WERI-Rb-1 (cell line): ENCODE data around the gene NAA10.

Source experiments
- DNase-seq: peaks from one replicate; pipeline ENCODE4 v3.0.0-alpha.2; 2020
- H3K27ac ChIP-seq: fragments of 250-450 bp; sonication (Bioruptor Pico); 2 replicates; pipeline ENCODE4 v1.5.1; 2020; ENCODE audit warnings: mild to moderate bottlenecking, moderate library complexity
- H3K27me3 ChIP-seq: fragments of 250-450 bp; sonication (Bioruptor Pico); 2 replicates; pipeline ENCODE4 v1.5.1; 2021; ENCODE audit warnings: mild to moderate bottlenecking, low read depth, moderate library complexity; ENCODE audit not compliant: insufficient read depth, severe bottlenecking
- H3K36me3 ChIP-seq: fragments of 250-450 bp; sonication (Bioruptor Pico); 2 replicates; pipeline ENCODE4 v1.5.1; 2020; ENCODE audit warnings: mild to moderate bottlenecking, moderate library complexity
- H3K4me3 ChIP-seq: 2 replicates; pipeline ENCODE4 v1.5.1; 2011; ENCODE audit warnings: low read depth, mild to moderate bottlenecking, control low read depth, low read length
- H3K9me3 ChIP-seq: fragments of 250-450 bp; sonication (Bioruptor Pico); 2 replicates; pipeline ENCODE4 v1.5.1; 2021; ENCODE audit warnings: mild to moderate bottlenecking, moderate library complexity; ENCODE audit not compliant: severe bottlenecking
- TF ChIP-seq, protein P1 (sequence below): IDR thresholded peaks from 2 replicates; pipeline ENCODE4 v1.5.1; 2011; ENCODE audit warnings: low read depth, mild to moderate bottlenecking, control low read depth, inconsistent platforms, low read length

NAA10 gene

GRCh38 chrX:153957224-153957623 is 22.4 kb upstream of the NAA10 start:
- H3K27ac ChIP-seq = no peak overlapping the region
- H3K27me3 ChIP-seq = peaks cover 54% of the 10 kb centered on the region
- no peak for DNase-seq
- no peaks in the 10 kb centered on the region for H3K9me3 ChIP-seq
- TF ChIP-seq, protein P1, sequence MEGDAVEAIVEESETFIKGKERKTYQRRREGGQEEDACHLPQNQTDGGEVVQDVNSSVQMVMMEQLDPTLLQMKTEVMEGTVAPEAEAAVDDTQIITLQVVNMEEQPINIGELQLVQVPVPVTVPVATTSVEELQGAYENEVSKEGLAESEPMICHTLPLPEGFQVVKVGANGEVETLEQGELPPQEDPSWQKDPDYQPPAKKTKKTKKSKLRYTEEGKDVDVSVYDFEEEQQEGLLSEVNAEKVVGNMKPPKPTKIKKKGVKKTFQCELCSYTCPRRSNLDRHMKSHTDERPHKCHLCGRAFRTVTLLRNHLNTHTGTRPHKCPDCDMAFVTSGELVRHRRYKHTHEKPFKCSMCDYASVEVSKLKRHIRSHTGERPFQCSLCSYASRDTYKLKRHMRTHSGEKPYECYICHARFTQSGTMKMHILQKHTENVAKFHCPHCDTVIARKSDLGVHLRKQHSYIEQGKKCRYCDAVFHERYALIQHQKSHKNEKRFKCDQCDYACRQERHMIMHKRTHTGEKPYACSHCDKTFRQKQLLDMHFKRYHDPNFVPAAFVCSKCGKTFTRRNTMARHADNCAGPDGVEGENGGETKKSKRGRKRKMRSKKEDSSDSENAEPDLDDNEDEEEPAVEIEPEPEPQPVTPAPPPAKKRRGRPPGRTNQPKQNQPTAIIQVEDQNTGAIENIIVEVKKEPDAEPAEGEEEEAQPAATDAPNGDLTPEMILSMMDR = no peak
- peaks cover 100% of the 10 kb centered on the region for H3K36me3 ChIP-seq
- H3K4me3 ChIP-seq = no peak overlapping the region

DNA sequence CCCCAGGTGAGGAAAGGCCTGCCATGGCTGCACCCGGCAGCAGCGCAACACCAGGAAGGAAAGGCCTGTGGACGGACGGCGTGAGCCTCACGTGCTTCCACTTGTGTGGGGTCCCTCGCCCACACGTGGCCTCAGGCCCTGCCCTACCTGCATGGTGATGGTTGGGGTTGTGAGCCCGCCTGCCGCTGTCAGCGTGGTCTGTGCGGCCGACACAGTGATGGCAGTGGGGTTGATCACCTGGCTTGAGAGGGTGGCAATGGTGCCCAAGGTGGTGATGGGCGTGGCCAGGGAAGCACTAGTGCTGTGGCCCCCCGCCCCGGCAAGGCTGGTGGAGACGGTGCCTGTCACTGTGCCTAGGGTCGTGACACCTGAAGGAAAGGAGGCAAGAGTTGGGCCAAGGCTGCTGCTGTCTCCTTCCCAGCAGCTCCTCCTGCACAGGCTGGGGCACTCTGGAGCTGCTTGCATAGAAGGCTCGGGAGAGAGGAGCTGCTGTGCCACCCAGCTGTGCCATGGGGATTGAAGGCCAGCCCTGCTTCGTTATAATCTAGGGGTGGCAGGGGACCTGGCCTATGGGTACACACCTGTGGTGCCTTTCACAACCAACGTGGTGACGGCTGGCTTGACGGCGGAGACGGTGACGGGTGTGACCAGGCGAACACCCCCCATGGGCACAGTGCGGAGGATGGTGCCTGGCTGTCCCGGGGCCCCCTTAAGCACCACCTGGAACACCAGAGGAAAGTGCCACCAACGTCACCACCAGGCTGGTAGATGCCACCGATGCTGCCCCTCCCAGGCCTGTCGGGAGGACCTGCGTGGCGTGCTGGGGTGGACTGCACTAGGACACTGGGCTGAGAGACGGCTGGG is 21.4 kb upstream of the NAA10 start:
- DNase-seq = no peak
- H3K36me3 ChIP-seq = peaks cover 100% of the 10 kb centered on the region

DNA sequence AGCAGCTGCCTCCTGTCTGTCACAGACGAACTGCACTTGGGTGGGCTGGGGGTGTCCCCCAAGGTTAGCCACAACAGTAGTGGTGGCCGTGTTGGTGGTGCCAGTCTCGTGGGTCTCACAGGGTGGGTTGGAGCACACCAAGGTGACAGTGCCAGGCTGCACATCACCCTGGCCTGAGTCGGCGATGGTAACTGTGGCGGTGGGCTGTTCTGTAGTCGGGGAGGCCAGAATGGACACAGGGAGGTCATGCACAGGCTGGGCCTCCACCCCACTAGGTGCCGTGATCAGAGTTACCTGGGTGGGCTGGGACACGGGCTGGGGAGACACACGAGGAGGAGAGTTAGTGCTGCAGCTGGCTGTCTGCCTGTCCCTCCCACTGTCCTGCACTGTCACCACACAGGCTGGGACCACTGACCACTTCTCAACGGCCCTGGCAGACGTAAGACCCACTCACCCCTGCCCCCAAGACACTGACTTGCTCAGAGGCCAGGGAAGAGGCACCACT is 20.4 kb upstream of the NAA10 start:
- H3K27me3 ChIP-seq = peaks cover 59% of the 10 kb centered on the region
- H3K27ac ChIP-seq = no peak overlapping the region
- TF ChIP-seq, protein P1 = no peak
- H3K36me3 ChIP-seq = peaks cover 100% of the 10 kb centered on the region
- H3K9me3 ChIP-seq = no peaks in the 10 kb centered on the region
- H3K4me3 ChIP-seq = no peak overlapping the region
- no peak for DNase-seq

More for the DNA sequence above, 21.4 kb upstream of the NAA10 start:
- no peak overlapping the region for H3K27ac ChIP-seq
- TF ChIP-seq, protein P1 = no peak
- peaks cover 54% of the 10 kb centered on the region for H3K27me3 ChIP-seq
- H3K9me3 ChIP-seq = no peaks in the 10 kb centered on the region
- no peak overlapping the region for H3K4me3 ChIP-seq

DNA sequence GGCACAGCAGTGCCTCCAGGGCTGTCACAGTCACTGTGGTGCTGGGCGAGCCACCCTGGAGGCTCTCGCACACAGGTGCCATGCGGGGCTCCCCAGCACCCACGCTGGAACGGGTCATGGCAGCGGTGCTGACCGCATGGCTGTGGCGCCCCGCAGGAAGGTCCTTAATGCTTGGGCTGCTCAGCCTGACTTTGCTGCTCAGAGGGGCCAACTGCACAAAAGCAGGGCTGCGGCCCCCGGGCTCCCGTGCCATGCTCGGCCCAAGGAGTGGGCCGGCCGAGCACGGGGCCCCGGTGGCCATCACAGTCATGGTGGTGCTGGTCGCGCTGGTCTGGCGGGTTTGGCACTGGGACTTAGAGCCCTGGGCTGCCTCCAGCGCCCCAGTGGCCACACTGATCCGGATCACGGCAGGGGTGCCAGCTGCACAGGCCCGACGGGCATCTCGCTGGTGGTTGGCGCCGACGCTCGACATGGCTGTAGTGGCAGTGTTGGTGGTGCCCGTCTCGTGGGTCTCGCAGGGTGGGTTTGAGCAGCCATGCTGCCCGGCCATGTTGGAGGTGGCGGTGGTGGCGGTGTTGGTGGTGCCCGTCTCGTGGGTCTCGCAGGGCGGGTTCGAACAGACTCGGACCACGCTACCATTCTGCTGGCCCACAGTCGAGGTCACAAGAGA is 19.9 kb upstream of the NAA10 start:
- peaks cover 59% of the 10 kb centered on the region for H3K27me3 ChIP-seq
- no peaks in the 10 kb centered on the region for H3K9me3 ChIP-seq
- DNase-seq = no peak
- no peak overlapping the region for H3K27ac ChIP-seq
- H3K36me3 ChIP-seq = peaks cover 100% of the 10 kb centered on the region
- no peak overlapping the region for H3K4me3 ChIP-seq
- TF ChIP-seq, protein P1 = no peak

DNA sequence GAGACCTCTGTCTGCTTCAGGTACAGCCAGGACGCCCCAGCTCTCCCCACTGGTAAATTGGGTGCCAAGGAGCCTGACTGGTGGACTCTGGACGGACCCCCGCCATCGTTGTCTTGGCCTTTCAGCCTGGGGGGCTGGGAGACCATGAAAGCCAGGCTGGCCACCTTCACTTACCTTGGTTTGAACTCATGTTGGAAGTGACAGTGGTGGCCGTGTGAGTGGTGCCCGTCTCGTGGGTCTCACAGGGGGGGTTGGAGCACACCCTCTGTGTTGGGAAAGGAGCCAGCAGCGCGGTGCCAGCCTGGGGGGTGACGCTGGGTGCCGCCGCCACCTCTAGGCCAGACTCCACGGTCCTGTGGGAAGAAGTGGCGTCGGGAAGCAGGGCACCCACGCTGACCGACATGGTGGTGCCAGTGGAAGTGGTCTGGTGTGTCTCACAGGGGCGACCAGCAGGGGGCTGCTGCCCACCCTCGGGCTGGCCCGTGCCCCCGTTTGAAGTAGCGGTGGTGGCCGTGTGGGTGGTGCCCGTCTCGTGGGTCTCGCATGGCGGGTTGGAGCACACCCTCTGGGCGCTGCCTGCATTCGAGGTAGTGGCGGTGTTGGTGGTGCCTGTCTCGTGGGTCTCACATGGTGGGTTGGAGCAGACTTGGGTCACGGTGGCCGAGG is 19.2 kb upstream of the NAA10 start:
- H3K27ac ChIP-seq = no peak overlapping the region
- no peaks in the 10 kb centered on the region for H3K9me3 ChIP-seq
- TF ChIP-seq, protein P1 = peak; percentile 48
- H3K4me3 ChIP-seq = no peak overlapping the region
- peaks cover 52% of the 10 kb centered on the region for H3K27me3 ChIP-seq
- DNase-seq = no peak
- H3K36me3 ChIP-seq = peaks cover 99% of the 10 kb centered on the region
